GM18868 (cell line): ENCODE results near the gene PGLYRP2.
"Not testable (repeated sequence)": the region's sequence is repeated elsewhere in the genome, so short reads cannot be mapped to it uniquely, and the experiment has no call there.

ENCODE experiments used
- ATAC-seq: cut with Tn5 transposase; IDR thresholded peaks from one replicate; pipeline ENCODE4 v1.9.1; 2021; ENCODE audit warnings: mild to moderate bottlenecking, moderate library complexity; ENCODE audit not compliant: unreplicated experiment

PGLYRP2 gene

GRCh38 chr19:15479391-15480345 lies at the start of gene PGLYRP2:
Gene PGLYRP2, minus strand, starts transcription at chr19:15479501. Its CDS starts 130 bp downstream, at chr19:15479371.
- no peak for ATAC-seq

DNA sequence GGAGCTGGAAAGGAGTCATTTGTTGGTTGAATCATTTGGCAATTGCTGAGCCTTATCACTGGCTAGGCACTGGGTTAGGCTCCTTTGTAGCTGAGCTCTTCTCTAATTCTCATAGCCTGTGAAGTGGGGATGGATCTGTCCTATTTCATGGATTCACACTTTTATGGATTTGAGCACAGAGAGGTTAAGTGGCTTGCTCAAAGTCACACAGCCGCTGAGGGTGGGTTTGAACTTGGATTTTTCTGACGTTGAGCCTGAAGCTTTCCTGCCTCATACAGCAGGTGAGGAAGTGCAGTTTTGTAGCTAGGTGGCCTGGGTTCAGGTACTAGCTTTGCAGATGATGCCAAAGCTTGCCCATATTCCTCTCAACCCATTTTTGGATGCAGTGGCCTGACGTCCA lies 48.4 kb upstream of the PGLYRP2 start:
- ATAC-seq, result no peak

- ATAC-seq, result no peak
Observed at GRCh38 chr19:15526408-15526807, 47.1 kb upstream of the PGLYRP2 start.

GRCh38 chr19:15525291-15525690 lies 46.0 kb upstream of the PGLYRP2 start:
- ATAC-seq, result no peak

DNA sequence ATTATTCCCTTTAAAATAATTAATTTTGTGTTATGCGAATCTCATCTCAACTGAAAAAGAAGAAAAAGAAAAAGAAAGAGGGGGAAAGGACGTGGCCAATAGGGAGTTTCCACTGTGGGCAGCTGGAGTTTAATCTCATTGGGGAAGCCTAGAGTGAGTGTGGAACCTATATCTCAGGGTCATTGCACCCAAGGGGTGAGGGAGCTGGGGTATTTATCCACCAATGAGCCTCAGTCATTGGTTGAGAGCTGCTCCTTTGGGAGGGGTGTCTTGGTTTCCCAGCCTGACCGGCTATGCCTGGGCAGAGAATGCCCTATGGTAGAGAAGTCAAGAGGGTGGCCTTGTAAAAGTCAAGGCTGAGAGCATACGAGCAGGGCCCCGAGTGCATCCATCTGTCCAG lies 45.5 kb upstream of the PGLYRP2 start:
- no peak for ATAC-seq

DNA sequence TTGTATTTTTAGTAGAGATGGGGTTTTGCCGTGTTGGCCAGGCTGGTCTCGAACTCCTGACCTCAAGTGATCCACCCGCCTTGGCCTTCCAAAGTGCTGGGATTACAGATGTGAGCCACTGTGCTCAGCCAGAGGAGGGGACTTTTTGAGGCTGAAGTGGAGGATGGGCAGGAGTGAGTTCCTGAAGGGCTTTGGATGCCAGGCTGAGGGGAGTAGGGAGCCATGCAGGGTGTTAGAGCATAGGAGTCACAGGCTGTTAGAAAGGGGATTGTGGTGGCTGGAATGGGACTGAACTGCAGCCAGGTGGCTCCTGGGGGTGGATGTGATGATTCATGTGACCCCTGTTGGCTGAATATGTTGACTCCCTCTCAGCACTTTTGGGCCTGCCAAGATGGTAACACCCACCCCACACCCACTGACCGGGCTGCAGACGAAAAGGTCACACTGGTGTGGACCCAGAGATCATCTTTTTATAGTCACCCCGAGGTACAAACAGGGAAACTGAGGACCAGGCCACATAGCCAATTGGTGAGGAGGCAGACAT lies 40.2 kb upstream of the PGLYRP2 start:
- ATAC-seq, result no peak

- no peak for ATAC-seq
Observed at GRCh38 chr19:15517778-15518177, 38.5 kb upstream of the PGLYRP2 start.

DNA sequence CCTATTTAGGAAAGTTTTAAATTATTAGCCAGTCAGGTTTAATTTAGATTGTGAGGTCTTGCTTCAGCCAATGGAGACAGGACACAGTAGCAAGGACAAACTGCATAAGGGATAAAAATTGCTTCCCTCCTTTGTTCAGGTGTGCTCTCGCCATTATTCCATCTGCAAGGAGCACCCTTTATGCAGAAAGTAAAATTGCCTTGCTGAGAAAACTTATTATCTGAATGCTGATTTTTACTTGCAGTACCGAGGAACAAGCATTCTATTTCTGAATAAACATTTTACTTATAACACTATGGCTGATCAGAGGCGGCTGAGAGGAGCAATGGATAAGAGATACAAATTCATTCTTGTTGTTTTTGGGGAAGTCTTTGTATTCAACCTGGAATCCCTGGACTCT lies 37.1 kb upstream of the PGLYRP2 start:
- no peak for ATAC-seq

GRCh38 chr19:15515227-15515625 lies 35.9 kb upstream of the PGLYRP2 start:
- ATAC-seq, result not testable (repeated sequence)

GRCh38 chr19:15511671-15512424 lies 32.5 kb upstream of the PGLYRP2 start:
- ATAC-seq, result no peak

DNA sequence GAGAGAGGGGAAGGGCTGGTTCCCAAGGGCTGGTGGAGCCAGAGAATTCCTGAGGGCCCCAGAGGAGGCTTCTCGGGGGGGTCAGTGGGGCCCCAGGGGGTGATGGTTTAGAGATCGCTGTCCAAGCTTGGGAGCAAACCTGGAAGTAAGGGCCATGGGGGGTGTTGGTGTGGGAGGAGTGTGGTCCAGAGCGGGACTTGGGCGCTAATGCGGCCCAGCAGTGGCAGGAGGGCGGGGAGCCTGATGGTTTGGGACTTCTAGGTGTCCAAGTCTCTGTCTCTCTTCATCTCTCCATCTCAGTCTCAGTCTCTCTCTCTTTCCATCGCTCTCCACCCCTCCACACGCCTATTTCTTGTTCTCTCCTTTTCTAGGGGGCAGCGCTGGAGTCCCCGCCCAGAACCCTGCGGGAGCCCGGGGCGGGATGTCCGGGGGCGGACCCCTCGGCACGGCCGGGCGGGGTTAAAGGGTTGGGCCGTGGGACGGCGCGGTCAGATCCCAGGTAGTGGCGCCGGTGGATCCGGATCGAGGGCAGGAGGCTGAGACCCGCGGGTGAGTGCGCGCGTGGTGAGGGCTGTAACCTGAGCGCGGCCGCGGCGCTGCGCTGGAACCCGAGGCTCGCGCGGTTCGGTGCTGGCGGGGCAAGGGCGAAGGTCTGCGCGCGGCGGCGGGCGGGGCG lies 28.9 kb upstream of the PGLYRP2 start, which contains the start of gene CYP4F22:
Gene CYP4F22, plus strand, starts transcription at position 491 of the 676 bp plus-strand sequence. CDS start 16,812 bp downstream, outside the sequence.
- ATAC-seq, result no peak

DNA sequence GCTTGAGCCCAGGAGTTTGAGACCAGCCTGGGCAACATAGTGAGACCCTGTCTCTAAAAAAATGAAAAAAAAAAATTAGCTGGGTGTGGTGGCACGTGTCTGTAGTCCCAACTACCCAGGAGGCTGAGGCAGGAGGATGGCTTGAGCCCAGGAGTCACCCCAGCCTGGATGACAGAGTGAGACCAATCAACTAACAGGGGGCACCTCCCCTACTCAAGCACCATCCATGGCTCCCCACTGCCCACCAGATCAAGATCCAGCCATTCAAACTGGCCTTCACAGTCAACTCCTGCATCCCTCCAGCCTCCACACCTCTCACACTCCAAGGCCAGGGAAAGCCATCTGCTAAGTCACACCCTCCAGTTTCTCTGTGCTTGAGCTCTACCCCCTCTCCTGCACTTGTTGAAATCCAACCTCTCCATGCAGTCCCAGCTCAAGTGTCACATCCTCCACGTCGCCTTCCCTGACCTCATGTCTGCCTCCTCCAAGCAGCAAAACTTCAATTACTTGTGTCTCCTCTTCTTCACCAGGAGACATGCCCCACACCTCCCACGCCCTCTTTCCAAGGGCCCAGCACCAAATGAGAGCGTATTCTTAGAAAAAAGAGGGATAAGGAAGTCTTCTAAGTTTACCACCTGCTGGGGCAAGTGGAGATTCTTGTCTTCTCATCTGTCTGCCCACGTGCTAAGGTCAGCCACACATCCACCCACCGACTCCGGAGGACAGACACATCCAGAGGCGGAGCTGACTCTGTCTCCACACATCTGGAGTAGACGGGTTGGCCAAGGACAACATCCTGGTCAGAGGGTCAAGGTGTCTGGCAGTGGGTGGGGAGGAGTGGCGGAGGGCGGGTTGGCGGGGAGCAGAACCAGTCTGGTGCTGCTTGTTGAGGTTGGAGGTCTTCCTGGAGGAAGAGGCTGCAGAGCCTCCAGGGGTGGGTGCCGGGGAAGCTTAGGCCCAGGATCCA lies 28.1 kb upstream of the PGLYRP2 start:
- ATAC-seq, result no peak

GRCh38 chr19:15506074-15506571 lies 26.8 kb upstream of the PGLYRP2 start:
- no peak for ATAC-seq

DNA sequence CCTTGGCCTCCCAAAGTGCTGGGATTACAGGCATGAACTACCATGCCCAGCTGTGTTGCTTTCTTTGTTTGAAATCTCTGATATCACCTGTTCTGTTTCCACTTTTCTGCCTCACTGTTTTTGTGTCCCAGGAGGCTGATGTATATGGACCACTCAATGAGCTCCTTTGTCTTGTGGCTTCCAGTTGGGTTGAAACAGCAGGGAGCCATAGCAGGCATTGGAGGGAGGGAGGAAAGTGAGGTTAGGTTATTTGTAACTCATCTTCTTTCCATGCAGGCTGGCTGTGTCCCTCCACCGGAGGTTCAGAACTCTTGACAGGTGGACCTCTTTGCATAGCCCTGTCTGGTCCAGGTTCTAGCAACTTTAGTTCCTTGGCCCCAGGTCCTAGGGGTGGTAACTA lies 23.0 kb upstream of the PGLYRP2 start:
- ATAC-seq, result no peak

- ATAC-seq, result no peak
Observed at GRCh38 chr19:15501596-15501995, 22.3 kb upstream of the PGLYRP2 start.

DNA sequence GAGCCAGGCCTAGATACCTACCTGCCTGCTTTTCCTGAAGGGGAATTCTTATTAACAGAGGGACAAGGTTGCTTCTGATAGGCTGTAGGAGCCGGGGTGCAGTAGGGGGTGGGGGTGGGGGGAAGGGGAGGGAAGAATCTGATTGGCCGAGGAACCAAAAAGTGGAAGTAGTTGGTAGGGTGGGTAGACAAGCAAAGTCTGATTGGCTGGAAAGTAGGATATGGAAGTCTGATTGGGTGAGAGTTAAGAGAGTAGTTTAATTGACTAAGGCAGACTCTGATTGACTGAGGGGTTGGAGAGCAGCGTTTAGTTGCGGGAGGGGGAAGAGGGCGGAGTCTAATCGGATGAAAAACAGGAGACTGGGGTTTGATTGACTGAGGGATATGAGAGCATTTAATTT lies 19.6 kb upstream of the PGLYRP2 start:
- no peak for ATAC-seq

DNA sequence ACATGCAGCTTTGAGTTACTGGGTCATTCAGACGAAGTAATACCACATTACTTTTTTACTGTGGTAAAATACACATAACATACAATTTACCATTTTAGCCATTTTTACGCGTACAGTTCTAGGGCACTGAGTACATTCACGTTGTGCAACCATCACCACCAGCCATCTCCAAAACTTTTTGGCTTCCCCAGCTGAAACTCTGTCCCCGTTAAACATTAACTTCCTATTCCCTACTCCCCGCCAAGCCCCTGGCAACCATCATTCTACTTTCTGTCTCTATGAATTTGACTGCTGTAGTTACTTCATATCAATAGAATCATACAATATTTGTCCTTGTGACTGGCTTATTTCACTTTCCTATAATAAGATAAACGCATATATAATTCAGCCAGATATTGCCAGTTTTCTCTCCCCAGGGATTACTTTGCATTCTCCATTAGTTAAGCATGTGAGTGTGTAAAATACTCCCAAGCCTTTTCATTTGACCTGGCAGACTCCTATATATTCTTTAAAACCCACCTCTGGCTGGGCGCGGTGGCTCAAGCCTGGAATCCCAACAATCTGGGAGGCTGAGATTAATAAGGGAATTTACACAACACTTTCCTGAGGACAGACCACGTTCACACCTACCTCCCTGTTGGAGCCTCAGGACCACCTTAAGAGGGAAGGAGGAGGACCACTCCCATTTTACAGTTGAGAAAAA lies 19.0 kb upstream of the PGLYRP2 start:
- ATAC-seq, result no peak

GRCh38 chr19:15495151-15495550 lies 15.8 kb upstream of the PGLYRP2 start:
- no peak for ATAC-seq
